ENCODE results near the gene IL19.
"Not testable (repeated sequence)": the region's sequence is repeated elsewhere in the genome, so short reads cannot be mapped to it uniquely, and the experiment has no call there.

Gene IL19

DNA sequence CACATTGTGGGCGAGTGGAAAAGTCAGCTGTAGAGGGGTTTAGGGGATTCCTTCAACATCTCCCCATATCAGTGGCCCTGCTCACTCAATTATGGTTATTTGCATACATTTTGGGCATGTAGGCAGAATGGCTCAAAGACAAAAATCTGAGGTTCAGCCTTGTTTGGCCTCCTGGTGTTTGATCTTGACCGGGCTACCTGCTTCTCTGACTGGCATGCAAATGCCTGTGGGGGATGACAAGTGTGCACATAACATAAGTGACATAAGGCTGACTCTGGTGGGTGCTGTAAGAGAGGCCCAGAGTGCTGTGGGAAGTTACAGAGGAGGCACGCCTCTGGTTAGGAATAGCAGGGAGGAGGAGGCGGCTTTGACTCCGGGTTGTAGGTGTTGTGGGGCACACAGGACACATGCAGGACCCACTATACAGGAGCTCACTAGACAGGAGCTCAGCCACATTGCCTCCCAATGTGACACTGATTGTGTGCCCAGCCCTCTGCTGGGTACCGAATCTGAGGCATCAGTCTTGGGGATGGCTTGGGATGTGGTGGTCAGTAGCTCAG lies 29.4 kb upstream of the IL19 start:
- DNase-seq, result no peak

GRCh38 chr1:206742719-206743383 lies 27.7 kb upstream of the IL19 start:
- no peak for DNase-seq

DNA sequence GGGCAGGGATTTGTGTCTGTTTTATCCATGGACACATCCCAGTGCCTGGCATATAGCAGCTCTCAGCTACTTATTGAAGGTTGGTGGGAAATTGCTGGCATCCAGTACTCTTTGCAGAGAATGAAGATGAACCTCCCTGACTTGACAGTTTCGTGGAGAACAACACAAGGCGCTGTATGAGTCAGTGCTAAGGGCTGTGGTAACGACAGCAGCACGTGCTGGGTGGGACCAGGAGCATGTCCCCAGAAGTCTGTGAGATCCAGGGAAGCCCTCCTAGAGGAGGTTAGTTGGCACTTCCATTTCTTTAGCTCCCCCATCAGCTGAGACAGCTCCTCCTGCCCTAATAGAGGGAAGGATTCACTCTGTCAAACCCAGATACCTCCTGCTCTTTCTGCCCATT lies 25.9 kb upstream of the IL19 start:
- DNase-seq, result no peak

DNA sequence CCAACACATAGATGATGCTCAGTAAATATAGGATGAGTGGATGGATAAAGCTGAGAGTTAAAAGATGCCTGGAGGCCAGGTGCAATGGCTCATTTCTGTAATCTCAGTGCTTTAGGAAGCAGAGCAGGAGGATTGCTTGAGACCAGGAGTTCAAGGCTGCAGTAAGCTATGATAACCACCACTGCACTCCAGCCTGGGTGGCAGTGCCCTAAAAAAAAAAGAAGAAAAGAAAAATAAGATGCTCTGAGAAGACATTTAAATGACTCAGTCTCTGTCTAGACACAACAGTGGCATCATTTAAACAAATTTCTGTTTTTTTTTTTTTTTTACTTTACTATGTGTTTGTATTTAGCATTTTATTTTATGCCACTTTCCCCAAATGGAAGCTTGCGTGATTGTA lies 25.3 kb upstream of the IL19 start:
- no peak for DNase-seq

DNA sequence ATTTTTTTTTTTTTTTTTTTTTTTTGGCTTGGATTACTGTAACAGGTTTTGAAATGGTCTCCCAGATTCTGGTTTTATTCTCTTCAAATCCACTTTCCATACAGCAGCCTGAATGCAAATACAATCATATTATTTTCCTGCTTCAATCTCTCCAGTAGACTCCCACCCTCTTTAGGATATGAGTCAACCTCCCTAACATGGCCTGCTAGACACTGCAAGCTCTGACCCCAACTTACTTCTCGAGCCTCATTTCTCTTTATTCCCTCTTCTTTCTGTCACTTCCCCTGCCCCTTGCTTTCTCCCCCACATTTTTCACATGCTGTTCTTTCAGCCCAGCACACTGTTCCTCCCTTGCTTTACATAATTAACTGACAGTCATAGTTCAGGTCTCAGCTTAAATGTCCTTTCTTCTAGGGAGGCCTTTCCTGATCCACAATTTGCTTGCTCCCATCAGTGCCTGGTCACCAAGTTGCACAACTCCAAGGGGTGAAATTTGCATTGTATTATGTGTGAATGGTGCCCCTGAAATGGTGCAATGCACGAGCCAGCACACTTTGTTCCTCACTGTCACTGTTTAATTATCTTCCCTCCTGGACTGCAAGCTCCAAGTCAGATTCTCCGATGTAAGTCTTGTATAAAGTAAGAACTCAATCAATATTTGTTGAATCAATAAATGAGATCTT lies 22.1 kb upstream of the IL19 start:
- DNase-seq, result no peak

DNA sequence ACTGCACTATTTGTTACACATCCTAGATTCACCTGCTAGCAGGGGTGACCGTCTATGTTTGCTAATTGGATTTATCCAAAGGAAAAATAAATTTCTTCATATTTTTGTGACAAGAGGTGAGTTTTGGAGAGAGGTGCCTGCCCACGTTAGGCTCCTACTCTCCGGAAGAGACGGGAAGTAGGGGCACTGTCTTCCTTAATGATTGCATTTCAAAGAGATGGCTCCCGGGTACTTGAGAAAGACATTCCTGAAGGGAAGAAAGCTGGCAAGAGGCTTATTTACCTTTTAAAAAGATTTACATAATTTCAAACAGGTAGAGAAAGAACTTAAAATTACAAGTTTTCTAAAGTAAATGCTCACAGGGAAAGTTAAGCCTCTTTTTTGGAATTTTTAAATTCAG lies 18.7 kb upstream of the IL19 start:
- no peak for DNase-seq

GRCh38 chr1:206752481-206752880 lies 18.1 kb upstream of the IL19 start:
- DNase-seq, result no peak

GRCh38 chr1:206753141-206753540 lies 17.4 kb upstream of the IL19 start:
- no peak for DNase-seq

- DNase-seq, result no peak
Measured at GRCh38 chr1:206754011-206754410, 16.6 kb upstream of the IL19 start.

GRCh38 chr1:206757524-206758266 lies 12.9 kb upstream of the IL19 start:
- DNase-seq, result no peak

- DNase-seq, result no peak
Measured at GRCh38 chr1:206760590-206760989, 10.0 kb upstream of the IL19 start.

- DNase-seq, result no peak
Measured at GRCh38 chr1:206761159-206761768, 9.3 kb upstream of the IL19 start.

DNA sequence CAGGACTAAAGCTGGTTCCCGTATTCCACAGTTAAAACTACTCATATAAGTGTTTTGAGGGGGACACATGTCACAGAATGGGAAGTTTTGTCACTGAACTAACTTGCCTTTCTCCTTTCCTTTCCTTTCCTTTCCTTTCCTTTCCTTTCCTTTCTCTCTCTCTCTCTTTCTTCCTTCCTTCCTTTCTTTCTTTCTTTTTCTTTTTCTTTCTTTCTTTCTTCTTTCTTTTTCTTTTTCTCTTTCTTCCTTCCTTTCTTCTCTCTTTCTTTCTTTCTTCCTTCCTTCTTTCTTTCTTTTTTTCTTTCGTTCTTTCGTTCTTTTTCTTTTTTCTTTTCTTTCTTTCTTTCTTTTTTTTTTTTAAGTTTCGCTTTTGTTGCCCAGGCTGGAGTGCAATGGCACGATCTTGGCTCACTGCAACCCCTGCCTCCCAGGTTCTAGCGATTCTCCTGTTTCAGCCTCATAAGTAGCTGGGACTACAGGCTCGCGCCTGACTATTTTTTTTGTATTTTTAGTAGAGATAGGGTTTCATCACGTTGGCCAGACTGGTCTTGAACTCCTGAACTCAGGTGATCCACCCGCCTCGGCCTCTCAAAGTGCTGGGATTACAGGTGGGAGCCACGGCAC lies 7.7 kb upstream of the IL19 start:
- not testable (repeated sequence) for DNase-seq

DNA sequence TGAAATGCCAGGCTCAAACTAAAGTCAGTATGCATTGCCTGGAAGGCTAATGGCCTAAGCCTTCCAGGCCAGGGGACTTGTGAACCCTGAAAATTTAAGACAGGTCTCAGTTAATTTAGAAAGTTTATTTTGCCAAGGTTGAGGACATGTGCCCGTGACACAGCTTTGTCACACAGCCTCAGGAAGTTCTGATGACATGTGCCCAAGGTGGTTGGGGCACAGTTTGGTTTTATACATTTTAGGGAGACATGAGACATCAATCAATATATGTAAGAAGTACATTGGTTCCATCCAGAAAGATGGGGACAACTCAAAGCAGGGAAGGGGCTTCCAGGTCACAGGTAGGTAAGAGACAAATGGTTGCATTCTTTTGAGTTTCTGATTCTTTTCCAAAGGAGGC lies 4.8 kb upstream of the IL19 start:
- not testable (repeated sequence) for DNase-seq

DNA sequence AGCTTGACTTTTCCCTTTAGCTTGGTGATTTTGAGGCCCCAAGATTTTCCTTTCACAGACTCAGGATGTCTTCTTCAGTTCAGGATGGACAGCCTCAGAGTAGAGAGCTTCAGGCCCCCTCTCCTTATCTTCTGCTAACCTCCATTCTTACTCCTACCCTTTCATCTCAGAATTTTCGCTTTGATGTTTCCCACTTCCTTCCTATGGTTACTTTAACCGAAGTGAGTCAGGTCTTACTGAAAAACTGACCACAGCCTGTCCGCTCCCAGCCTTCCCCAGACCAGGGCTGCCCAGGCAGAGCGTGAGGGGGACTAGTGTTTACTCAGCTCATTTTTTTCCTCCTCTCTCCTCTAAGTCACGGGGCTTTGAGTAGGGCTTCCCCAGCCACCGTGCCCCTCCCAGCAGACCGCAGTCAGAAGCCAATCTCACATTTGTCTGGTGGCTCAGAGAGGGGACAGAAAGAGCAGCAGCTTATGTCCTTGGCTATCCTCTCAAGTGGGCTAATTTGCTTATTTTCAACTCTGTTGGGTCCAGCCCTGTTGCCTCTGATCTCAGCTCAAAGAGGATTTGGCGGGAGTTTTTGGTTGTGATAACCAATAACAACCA lies 4.2 kb upstream of the IL19 start:
- peak; percentile 27 for DNase-seq

DNA sequence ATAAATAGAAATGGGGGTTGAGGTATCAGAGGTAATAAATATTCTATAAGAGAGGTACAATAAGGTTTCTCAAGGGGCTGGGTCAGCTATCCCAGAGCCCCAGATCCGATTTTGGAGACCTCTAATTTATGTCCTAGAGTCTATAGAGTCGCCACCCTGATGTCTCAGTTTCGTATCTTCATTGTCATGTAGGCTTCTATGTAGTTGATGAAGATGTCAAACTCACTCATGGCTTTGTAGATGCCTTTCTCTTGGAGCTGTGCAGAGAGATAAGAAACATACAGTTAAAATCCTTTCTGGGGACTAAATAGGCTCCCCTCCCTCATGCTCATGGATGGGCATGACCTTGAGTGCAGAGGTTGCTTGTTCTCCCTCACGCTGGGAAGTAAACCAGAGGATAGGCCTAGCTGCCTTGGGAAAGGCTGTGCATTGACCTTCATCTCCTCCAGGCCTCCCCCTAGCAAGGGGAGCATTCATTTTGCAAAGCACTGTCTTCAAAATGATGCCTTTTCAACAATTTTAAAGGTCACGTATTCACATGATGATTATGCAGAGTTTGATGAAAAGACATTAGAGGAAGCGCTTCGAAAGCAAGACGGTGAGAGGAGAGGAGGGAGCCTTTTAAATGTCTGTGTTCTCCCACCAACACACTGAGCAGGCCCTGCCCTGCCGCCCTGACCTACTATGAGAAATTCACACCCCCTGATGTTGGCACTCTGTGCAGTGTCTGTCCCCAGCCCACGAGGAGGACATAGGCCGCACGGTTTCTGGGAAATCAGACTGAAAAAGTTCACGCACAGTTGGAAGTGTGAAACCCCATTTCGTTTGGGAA lies 1.9 kb upstream of the IL19 start:
- DNase-seq, result no peak

GRCh38 chr1:206769304-206769731 lies 1.3 kb upstream of the IL19 start:
- DNase-seq, result no peak

DNA sequence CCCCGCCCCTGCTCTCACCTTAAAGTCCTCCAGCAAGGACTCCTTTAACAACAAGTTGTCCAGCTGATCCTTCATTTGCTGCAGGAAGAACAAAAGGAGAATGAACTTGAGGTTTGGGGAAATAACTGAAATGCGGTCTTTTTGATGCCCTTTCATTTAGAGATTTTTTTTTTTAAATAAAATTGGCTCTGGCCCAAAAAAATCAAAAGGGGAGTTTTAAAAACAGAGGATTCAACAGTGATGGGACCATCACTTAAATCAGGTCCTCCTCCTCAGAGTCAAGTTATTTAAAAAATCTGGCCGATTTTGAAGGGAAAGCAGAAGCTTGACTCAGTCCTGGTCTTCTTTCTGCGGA lies 742 bp downstream of the IL19 start:
- no peak for DNase-seq

DNA sequence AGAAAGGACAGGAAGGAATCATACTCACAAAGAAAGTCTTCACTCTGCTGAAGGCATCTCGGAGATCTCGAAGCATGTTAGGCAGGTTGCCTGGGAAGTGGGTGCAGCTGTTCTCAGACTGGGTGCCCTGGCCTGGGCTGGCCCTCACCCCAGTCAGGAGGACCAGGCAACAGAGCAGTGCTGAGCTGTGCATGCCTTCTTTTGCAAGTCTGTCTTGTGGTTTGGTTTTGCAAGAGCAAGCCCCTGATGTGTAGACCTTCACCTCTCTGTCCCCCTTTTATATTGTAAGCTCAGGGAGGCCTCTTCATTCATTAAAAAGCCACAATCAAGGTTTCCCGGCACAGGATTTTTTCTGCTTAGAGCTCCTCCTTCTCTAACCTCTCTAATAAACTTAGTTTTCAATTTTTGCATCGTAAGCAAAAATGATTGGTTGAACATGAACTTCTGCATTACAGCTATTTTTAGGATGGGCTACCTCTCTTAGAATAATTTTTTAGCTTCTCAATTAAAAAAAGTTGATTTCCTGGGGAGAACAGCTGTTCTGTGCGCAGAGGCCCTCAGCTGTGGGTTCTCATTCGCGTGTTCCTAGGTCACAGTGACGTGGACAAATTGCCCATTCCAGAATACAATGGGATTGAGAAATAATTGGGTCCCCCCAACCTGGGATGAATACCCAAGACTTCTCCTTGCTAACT lies 1.8 kb downstream of the IL19 start, which contains the start of gene IL10:
IL10 (minus strand) TSS at position 252 of the 695 bp plus-strand sequence; CDS start at position 193, 59 bp downstream.
- DNase-seq, result no peak

DNA sequence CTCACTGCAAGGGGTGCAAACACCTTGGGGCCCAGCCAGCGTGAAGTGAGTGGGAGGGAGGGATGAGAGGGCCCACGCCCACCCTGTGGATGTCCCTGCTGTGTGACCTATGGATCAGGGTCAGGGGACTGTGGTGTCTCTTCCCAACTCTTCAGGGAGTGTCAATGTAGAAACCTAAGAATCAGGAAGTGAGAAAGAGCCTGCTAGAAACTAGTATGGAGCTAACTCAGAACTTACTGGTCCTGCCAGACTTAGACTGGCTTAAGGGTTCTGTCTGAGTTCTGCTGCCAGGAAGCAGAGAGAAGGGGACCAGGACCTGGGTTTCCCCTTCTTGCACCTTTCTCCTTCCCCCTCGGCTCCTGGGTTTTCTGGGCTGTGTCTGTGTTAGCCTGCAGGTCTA lies 3.5 kb downstream of the IL19 start:
- no peak for DNase-seq

- DNase-seq, result no peak
Measured at GRCh38 chr1:206776229-206776628, 5.7 kb downstream of the IL19 start.
